NCI-H2227 treated with DMSO at 0.1 percent for 48 hours (cell line): ENCODE data around the gene CCN2.
"Not testable (repeated sequence)": the region's sequence is repeated elsewhere in the genome, so short reads cannot be mapped to it uniquely, and the experiment has no call there.

Experiments used
- DNase-seq: peaks from one replicate; lab custom pipeline; 2025; lab: John Stamatoyannopoulos, UW

CCN2 gene

DNA sequence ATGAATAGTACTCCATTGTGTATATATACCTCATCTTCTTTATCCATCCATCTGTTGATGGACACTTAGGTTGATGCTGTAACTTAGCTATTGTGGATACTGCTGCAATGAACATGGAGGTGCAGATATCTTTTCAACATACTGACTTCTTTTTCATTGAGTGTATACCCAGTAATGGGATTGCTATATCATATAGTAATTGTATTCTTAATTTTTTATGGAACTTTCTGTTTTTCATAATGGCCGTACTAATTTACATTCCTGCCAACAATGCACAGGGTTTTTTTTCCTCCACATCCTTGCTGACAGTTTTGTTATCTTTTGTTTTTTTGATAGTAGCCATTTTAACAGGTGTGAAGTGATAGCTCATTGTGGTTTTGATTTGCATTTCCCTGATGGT, 5.2 kb downstream of the CCN2 start:
- no peak for DNase-seq

DNA sequence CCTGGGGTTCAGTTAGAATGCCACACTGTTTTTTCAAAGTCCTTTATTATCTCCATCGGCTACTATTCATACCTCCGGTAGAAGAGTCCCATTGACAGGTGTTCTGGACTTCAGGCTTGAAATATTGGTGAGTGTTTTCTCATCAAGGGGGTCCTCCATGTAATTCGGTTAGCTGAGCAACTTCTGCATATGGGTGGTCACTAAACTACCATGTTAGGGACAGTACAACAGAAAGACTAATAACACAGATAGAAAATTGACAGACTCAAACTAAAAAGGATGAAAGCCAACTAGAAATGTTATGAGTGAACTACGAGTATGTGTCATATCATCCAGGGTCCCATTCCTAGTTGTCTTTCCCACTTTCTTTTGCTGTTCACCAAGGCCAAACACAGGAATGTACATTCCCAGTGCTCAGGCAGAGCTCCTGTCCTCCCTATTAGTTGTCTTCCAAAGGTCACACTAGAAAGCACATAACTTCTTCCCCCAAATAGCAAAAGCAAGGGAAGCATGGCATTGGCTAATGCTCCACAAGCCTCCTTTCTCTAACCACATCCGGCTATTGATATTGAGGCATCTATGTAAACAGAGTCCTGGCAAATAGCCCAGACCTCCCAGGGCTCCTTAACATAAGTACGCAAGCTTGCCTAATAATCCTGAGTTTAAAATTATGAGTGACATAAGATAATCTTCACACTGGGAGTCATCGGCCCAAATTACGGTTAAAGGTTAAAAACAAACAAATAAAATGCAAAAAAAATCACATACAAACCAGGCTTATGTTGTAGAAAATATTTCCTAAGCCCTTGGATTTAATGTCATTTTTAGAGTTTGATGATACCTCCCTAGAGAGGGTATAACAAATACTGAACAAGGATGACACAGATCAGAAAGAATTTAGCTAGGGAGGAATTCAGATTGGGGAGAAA, 13.2 kb downstream of the CCN2 start:
- DNase-seq: no peak

DNA sequence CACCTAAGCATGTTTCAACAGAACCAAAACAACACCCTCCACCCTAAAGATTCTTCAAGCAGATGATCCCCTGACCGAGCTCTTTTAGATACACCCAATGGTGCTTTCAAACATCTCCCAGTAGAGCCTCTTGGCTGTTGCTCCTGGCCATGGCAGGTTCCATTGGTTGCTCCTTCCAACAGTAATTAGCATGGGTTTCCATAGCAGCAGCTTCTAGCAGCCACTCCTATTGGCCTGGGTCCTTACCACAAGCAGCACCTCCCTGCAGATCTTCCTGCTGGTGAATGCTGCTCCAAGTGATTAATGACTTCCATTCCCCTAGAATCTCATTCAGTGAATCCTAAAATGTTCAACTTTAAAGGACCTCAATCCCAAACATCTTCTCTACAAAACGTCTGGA, 13.9 kb downstream of the CCN2 start:
- no peak for DNase-seq

DNA sequence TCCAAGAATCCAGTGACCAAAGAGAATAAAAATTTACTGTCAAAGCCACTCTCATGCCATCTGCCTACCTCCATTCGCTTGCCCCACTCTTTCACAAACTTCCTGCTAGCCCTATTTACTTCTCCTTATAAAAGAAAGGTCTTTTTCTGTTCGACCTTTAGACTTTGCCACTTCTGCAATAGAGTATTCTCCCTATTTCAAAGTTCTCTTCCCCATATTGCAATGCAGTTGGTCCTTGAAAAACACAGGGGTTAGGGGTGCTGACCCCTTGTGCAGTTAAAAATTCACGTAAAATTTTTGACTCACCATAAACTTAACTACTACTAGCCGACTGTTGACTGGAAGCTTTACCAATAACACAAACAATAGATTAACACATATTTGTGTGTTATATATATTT, 15.0 kb downstream of the CCN2 start:
- DNase-seq: no peak

DNA sequence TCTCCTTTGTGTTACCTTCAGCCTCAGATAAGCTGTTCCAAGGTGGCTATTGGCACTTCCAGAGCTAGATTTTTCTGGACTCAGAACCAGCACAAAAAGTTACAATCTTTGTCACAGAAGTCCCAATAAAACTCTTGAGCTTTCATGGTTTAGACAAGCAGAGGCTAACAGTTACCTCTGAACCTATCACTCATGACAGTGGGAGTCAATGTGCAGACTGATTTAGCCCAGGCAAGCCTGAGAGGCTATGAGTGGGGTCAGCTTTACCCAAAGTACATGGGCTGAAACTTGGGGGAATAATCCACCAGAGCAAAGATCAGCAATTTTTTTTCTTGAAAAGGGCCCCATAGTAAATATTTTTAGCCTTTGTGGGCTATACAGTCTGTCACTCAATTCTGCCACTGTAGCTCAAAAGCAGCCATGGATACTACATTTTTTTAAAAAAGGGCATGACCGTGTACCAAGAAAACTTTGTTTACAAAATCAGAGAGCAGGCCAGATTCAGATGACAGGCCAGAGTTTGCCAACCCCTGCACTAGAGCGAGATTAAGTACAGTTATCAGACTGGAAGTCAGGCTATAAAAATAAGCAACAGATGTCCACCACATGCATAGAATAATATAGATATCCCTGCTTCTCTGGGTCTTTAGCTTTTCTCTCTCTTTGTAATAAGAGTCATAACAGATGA, 20.0 kb downstream of the CCN2 start:
- no peak for DNase-seq

DNA sequence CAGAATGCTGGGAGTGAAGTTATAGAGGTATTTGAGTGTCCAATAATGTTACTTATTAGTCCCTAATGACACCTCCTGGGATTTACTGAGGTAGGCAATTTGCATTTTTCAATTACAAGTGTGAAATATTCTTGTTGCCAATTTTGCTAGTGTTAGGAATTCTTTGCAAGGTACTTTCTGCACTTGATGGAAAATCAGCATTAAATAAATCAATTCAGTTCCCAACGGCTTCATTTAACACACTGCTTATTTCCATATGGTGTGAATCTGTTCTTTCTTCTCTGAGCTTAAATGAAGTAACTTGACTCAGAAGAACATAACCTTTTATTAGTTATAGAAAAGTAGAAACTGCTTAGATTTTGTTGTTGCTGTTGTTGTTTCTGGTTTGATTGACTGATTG, 21.2 kb downstream of the CCN2 start:
- no peak for DNase-seq

DNA sequence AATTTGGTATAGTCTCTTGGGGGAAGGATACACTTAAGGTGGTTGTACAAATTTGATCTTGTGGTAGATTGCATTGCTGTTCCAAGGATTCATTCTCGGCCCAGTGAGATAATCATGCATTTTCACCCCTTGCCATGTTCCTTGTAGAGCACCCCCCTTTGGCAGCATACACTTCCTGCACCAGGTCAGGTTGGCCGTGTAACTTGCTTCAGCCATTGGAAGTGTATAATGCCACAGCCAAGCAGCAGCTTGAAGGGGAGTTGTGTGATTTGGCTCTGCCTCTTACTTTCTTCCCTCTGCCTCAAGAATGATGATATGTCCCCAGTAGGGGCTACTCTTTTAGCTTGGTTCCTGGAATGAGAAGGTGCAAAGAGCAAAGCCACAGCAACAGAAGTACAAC, 21.9 kb downstream of the CCN2 start:
- DNase-seq: no peak

DNA sequence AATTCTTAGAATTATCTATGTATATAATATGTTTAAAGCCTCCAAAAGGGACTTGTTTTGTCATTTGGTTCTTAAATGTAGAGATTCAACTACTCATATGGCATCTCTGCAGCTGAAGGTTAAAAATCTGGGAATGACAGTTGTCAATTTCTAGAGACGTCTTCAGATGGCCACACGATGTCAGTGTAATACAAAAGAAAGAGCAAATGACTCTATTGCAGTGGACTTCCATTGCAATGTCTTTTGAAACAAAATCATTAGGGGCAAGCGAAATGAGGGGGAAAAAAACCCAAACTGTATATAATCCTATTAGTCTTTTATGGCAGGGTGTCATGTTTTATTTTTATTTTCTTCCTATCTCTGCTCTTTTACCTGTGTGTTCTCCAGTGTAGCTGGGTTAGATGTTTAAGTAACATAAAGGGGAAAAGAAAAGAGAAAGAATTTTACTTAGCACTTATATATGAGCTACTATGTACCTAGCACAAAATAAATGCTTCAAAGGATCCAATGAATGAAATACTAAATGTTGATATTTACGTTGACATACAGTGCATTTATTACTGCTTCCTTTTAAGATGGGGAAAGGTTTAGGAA, 26.2 kb downstream of the CCN2 start:
- no peak for DNase-seq

DNA sequence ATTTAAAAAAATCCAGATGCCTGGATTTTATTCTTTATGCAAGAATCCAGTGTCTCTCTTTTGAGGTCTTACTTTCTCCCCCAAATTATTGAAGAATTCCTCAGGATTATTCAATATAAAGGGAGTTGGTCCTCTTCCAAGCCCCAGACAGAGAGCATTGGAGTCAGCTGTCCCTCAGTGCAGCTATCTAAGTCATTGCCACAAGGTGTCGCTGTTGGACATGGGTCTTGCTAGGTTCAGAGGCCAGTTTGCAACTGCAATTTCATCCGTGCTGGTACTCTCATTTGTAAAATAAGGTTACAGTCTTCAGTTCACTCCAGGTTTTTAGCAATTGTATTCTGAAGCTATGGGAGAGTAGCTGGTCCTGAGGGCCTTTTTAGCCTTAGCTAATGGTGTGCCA, 27.8 kb downstream of the CCN2 start:
- no peak for DNase-seq

DNA sequence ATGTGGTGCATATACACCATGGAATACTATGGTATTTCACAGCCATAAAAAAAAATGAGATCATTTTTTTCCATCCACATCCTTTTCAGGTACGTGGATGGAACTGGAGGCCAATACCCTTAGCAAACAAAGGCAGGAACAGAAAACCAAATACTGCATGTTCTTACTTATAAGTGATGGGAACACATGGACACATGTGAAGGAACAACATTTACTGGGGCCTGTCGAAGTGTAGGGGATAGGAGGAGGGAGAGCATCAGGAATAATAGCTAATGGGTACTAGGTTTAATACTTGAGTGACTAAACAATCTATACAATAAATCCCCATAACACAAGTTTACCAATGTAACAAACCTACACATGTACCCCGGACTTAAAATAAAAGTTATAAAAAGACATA, 30.5 kb downstream of the CCN2 start:
- DNase-seq: no peak

DNA sequence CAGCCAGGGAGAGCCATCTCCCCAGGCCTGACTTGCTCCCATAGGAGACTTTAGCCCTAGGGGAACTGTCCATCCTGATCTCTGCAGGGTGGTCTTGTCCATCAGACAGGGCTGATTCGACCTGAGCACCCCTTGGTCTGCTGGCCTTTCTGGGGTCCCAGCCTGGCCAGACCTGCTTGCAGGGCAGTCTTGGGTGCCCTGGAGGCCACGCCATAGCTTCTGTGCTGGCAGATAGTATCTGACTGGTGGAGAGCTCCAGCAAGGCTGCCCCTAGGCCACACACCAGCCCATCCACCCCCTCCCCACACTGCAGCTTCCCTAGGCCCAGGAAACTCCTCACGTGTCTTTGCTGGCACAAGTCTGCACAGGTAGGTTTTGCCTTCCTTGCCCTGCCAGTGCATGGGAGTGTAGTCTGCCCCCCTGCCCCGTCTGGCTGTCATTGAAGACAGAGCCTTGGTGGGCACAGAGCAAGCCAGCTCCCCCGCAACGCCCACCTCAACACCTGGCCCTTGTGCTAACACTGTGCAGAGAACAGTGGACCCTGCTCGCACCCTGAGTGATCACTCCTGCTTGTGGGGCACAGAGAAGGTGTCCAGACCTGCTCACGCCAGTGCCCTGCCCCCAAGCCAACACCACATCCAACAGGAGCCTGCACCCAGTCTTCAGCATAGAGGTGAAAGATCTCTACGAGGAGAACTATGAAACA, 32.4 kb downstream of the CCN2 start:
- DNase-seq: no peak

DNA sequence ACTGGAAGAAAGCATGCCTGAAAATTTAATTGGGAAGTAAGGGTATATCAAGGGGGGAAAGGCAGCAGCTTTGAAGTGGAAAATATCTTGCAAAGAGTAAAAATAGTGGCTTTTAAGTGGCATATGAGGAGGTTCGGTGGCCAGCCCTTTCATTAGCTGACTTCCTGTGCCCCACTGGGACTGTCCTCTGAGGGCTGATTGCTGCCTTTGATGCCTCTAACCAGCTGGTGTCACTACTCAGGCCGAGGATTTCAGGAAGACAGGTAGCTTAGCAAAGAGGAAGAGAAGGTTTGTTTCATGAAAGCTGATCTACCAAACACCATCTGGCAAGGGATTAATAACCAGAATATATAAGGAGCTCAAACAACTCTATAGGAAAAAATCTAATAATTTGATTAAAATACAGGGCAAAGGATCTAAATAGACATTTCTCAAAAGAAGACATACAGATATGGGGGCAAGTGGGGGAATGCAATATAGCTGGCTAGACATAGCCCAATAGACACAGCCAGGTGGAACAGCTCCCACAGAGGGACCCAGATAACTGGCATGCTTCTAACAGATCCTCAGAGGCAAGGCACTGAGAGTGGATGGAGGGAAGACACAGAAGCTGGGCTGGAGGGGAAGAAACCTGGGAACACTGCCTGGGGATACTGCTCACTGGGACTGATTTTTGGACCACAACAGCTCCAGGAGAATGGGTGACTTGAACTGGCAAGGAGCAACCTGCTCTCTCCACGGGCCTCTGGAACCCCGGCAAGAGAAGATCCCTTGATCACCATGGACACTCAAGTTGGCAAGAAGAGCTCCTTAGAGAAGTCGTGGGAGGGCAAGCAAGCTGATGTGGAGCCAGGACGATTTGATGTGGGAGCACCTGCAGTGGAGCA, 33.2 kb downstream of the CCN2 start:
- DNase-seq: no peak

DNA sequence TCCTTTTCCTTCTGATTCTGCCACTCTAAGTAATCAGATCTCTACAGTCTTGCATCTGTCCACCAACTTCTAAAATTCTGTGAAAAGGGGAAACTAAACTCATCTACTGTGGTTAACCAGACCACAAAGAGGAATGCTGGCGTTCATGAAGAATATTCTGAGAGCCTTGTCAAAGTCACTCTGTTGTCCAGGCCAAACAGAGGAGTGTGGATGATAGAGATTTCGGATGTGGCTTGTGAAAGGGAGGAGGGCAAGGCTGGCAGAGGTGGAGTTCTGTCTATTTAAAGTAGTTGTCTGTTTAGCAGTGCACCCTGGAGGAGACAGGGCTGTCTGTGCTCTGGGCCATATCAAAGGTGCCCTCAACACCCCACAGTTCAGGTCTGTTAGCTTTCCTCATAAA, 33.9 kb downstream of the CCN2 start:
- DNase-seq: no peak

DNA sequence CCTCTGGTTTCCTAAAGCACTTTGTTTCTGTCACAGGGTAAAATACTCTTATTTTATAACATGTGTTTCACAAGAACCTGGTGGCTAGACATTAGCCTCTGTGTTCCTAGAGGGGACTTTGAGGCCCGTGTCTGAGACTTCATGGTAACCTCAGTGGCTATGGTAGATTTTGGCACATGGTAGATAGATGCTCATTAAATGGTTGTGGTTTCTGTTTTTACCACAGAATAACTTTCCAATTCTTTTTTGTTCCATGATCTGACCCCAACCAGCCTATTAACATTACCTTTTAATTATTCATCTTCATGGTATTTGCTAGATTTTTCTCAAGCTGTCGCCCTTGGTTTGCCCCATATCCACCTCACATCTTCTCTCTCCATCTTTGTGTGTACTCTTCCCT, 34.3 kb downstream of the CCN2 start:
- DNase-seq: no peak

DNA sequence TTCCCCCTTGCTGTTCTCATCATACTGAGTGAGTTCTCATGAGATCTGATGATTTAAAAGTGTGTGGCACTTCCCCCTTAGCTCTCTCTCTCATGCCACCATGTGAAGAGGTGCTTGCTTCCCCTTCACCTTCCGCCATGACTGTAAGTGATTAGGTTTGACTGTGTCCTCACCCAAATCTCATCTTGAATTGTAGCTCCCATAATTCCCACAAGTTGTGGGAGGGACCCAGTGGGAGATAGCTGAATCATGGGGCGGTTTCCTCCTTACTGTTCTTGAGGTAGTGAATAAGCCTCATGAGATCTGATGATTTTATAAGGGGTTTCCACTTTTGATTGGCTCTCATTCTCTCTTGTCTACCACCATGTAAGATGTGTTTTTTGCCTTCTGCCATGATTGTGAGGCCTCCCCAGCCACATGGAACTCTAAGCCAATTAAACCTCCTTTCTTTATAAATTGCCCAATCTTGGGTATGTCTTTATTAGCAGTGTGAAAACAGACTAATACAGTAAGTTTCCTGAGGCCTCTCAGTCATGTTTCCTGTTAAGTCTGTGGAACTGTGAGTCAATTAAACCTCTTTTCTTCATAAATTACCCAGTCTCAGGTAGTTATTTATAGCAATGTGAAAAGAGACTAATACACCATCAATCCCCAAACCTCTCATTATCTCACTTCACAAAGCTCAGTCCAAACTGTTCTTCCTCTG, 34.9 kb downstream of the CCN2 start:
- not testable (repeated sequence) for DNase-seq

DNA sequence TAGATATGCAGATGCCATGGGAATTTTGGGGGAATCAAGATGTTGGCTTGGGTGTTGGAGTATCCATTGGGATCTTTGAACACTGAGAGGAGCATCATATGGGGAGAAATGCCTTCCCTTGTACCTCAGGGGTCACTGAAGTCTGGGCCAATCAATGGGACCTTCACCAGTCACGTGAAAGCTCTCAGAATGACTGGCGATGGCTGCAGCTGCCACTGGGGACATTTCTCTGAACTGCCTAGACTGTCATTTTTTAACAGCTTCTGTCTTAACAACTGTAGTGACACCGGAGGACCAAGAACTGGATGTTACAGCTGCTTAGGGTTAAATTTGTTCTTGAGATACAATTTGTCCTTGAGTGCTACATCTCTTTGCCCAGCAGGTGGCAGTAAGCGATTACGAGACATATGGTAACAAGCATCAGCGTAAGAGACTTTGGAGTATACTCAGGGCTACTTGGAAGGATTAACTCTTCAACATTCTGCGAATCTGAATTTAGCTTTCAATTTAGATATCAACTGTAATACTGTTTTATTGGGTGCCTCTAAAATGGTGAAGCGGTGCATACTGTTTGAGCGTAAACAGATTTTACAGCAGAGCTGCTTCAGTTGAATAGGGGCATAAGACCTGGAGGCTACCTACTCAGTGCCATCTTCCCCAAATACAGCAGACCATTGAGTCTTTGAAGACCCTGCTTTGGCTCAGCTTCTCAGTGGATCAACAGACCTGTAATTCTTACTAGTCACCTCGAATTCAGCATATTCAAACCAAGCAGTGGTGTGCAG, 36.0 kb downstream of the CCN2 start:
- DNase-seq: no peak

DNA sequence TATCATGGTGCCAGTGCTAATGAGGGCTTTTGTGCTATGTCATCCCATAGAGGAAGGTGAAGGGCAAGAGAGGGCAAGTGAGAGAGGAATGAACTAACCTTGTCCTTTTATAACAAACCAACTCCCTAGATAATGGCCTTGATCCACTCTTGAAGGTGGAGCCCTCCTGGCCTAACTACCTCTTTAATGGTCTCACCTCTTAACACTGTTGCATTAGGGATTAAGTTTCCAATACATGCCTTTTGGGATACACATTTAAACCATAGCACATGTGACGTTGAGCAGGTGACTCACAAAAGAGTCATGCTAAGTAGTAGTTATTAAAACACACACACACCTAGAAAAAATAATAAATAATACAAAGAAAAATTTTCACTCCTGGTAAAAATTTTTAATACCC, 36.9 kb downstream of the CCN2 start:
- DNase-seq: no peak

DNA sequence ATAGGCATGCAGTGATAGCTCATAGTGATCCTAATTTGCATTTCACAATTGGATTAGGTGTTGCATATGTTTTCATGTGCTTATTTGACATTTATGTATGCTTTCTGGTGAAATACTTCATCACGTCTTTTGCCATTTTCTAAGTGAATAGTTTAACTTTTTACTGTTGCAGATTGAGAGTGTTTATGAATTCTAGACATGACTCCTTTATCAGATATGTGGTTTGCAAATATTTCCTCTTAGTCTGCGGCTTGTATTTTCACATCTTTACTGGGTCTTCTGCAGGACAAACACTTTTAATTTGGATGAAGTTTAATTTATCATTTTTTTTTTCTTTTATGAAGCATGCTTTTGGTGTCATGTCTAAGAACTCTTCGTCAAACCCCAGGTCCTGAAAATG, 39.2 kb downstream of the CCN2 start:
- no peak for DNase-seq

DNA sequence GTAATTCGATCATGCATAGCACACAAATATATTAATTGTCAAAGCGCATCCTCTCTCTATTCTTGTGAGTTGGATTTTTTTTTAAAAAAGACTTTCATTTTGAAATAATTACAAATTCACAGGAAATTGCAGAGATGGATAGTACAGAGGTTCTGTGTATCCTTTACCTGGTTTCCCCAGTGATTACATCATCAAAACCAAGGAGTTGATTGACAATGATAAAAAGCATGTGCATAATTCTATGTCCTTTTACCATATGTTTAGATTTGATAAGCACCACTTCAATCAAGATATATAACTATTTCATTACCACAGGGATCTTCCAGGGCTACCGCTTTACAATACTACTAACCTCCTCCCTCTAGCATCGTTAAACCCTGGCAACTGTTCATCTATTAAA, 40.2 kb downstream of the CCN2 start:
- DNase-seq: no peak

DNA sequence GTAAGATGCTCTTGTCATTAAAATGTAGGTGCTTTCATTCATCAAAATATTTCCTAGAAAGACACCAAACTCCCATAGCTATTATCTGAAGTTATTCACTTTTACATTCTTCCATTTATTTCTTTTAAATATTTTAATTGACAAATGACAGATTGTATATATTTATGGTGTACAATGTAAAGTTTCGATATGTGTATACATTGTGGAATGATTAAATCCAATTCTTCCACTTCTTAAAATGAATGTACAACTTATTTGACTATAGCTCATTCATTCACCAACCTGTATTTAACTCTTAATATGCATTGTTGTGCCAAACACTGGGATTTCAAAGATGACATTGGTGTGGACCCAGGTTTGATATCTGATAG, 41.0 kb downstream of the CCN2 start:
- no peak for DNase-seq
